Measurements from ENCODE around the gene PLCB1. TPM values are rescaled to one million over a fixed set of nuclear protein-coding genes. Genes with fewer than 3 reads are reported as not detected.

The PLCB1 gene
- polyA plus RNA-seq, 1 experiment = 16.4 TPM

DNA sequence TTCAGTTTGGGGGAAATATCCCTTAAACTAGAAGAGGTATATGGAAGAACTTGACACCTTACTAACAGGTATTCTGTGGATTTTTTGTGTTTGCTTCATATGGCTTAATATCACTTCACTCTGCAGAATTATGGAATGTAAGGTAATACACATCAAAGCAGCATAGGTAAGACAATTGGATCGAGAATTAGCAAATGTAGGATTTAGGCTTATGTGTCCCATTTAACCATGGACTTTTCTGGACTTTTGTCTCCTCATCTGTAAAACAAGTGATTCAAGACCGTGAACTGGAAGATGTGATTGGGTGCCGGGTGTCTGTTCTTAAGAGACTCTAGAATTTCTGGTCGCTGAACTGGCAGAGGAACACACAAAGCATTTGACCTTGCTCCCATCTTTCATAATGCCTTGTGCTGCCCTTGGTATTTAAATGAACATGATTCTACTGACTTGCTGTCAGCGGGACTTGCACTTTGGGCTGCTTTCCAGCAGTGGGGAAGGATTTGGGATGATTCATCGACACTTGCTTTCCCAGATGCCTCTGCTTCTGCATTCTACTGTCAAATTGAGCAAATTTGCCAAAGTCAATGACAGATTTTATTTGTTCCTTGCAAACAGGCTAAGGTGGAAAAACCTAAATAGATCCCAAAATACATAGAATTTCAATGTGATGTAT lies 199.8 kb downstream of the PLCB1 start:
- Histone ChIP-seq H3K9me3 (ENCODE audit: control insufficient read depth, insufficient read depth, low read length) (no peaks in the 10 kb centered on the region), H3K4me3 (ENCODE audit: low read depth, low read length) (no peak overlapping the region), H3K27me3 (ENCODE audit: control insufficient read depth, insufficient read depth, low read length) (no peaks in the 10 kb centered on the region), H3K27ac (ENCODE audit: low read depth, low read length) (no peak overlapping the region)
- ChIA-PET CTCF (interaction anchor here (0.6 kb wide), 1 partner anchor 386 kb away, joined by 4 read pairs; no protein-coding TSS in a partner anchor), POLR2A (no interaction called here)
- no peak for TF ChIP-seq CTCF (IDR thresholded peaks at IDR 0.05; ENCODE audit: low read depth, low read length)
- peak; percentile 21 for DNase-seq (ENCODE audit: low read depth, low spot score)

DNA sequence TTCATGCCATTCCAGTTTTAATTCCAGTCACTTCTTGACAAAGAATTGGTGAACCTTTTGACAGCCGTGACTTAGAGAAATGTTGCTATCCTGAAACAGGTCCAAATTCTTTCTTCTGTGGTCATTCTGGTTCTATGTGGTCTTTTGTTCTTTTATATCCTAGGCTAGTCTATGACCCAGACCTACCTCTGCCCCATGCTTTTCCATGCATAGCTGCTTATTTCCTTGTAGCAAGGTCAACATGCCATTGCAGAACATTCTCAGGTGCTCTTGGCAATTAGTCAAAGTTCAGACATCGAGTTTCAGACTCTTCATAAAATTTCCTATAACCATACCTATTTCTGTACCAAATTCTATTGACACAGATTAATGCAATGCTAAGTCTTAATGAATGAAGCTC lies 202.6 kb downstream of the PLCB1 start:
- TF ChIP-seq CTCF (IDR thresholded peaks at IDR 0.05; ENCODE audit: low read depth, low read length) = no peak
- POLR2A ChIA-PET = no interaction called here

DNA sequence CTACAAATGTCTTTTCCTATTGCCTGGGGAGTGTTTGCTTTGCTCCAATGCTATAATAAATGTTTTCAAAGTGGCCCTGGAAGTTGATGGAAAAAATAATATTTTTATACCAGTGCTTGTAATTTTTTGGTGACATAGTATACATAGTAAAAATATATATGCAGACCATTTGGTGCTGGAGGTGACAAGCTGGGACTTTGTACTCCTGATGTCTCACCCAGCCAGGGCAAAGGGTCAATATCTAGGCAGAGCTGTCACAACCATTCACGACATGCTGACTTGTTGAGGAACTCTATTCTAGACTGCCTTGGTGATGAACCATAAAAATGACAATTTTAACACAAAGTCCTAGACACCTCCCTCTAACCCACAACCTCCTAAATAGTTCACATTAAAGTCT lies 203.0 kb downstream of the PLCB1 start:
- no peak for DNase-seq (ENCODE audit: low read depth, low spot score)
- no peak for TF ChIP-seq CTCF (IDR thresholded peaks at IDR 0.05; ENCODE audit: low read depth, low read length)
- ChIA-PET POLR2A (no interaction called here), CTCF (interaction anchor here (1.0 kb wide), 1 partner anchor 388 kb away, joined by 3 read pairs; no protein-coding TSS in a partner anchor)
- Histone ChIP-seq H3K4me3 (ENCODE audit: low read depth, low read length) (no peak overlapping the region), H3K27ac (ENCODE audit: low read depth, low read length) (no peak overlapping the region), H3K27me3 (ENCODE audit: control insufficient read depth, insufficient read depth, low read length) (no peaks in the 10 kb centered on the region), H3K9me3 (ENCODE audit: control insufficient read depth, insufficient read depth, low read length) (no peaks in the 10 kb centered on the region)

More for the DNA sequence above, 202.6 kb downstream of the PLCB1 start:
- Histone ChIP-seq H3K9me3 (ENCODE audit: control insufficient read depth, insufficient read depth, low read length) (no peaks in the 10 kb centered on the region), H3K27me3 (ENCODE audit: control insufficient read depth, insufficient read depth, low read length) (no peaks in the 10 kb centered on the region), H3K4me3 (ENCODE audit: low read depth, low read length) (no peak overlapping the region), H3K27ac (ENCODE audit: low read depth, low read length) (no peak overlapping the region)
- CTCF ChIA-PET = no interaction called here
- no peak for DNase-seq (ENCODE audit: low read depth, low spot score)

DNA sequence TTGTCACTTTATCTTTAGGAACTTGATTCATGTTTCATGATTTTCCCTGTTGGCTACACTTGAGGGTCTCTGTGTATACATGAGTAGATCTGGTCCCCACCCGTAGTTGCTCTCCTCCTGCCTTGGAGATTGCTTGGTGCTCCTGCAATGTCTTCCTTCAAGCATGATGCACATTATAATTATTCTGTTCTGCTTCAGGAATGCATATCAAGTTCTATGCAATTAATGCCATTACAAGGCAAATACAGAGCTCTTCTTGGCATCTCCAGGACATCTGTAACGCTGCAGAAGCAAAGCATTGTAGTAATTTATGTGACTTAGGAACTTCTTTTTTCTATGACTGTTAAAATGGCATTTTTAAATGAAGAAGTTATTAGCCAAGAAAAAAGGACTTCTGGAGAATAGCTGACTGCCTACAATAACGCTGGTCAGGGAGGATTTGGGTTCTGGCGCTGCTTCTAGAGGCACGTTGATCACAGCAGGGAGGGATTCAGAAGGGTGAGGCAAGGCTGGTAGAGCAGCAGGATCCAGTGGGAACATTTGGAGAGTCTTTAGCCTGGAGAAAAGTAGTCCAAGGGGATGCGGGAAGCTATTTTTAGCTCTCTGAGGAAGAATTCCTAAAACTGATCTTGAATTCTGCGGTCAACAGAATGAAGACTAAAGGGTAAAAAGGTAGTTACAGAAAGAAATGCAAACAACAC lies 203.6 kb downstream of the PLCB1 start:
- CTCF ChIA-PET = interaction anchor here (0.6 to 1.0 kb wide), 2 partner anchors 374 to 387 kb away, joined by 3 read pairs; no protein-coding TSS in a partner anchor
- no peaks in the 10 kb centered on the region for H3K9me3 ChIP-seq (ENCODE audit: control insufficient read depth, insufficient read depth, low read length)
- POLR2A ChIA-PET = no interaction called here
- no peak for DNase-seq (ENCODE audit: low read depth, low spot score)
- H3K27ac ChIP-seq (ENCODE audit: low read depth, low read length) = no peak overlapping the region
- TF ChIP-seq CTCF (IDR thresholded peaks at IDR 0.05; ENCODE audit: low read depth, low read length) = no peak
- no peaks in the 10 kb centered on the region for H3K27me3 ChIP-seq (ENCODE audit: control insufficient read depth, insufficient read depth, low read length)
- H3K4me3 ChIP-seq (ENCODE audit: low read depth, low read length) = no peak overlapping the region

GRCh38 chr20:8339349-8339748 lies 207.3 kb downstream of the PLCB1 start:
- H3K9me3 ChIP-seq (ENCODE audit: control insufficient read depth, insufficient read depth, low read length) = no peaks in the 10 kb centered on the region
- no peak overlapping the region for H3K27ac ChIP-seq (ENCODE audit: low read depth, low read length)
- ChIA-PET CTCF (no interaction called here), POLR2A (no interaction called here)
- DNase-seq (ENCODE audit: low read depth, low spot score) = no peak
- no peak overlapping the region for H3K4me3 ChIP-seq (ENCODE audit: low read depth, low read length)
- H3K27me3 ChIP-seq (ENCODE audit: control insufficient read depth, insufficient read depth, low read length) = no peaks in the 10 kb centered on the region
- TF ChIP-seq CTCF (IDR thresholded peaks at IDR 0.05; ENCODE audit: low read depth, low read length) = no peak

All from AG04450 (cell line).